GM23338 (cell line): ENCODE measurements around the gene CDKN3. TPM values are rescaled to one million over a fixed set of nuclear protein-coding genes. Genes with fewer than 3 reads are reported as not detected.

Experiments
- CREB1 ChIP-seq: fragments of 250-450 bp; sonication (Bioruptor Pico); IDR thresholded peaks from 2 replicates; pipeline ENCODE4 v1.5.0; 2020; ENCODE audit warnings: low read depth, mild to moderate bottlenecking, moderate library complexity
- CTCF ChIP-seq, 2 experiments: fragments of 200-600 bp in 1 of 2; sonication (generic) in 1 of 2; conservative IDR thresholded peaks; 2 replicates each; pipeline versions ENCODE4 v1.5.1 to v1.6.1; 2016 to 2017; ENCODE audit warnings: antibody characterized with exemption in 2 of 2, low read depth in 2 of 2, mild to moderate bottlenecking in 2 of 2, moderate library complexity in 1 of 2
- EZH2 ChIP-seq: fragments of 200-600 bp; sonication (generic); IDR thresholded peaks from one replicate; pipeline ENCODE4 v1.8.0; 2017; ENCODE audit warnings: antibody characterized with exemption, mild to moderate bottlenecking, low read depth; ENCODE audit not compliant: unreplicated experiment
- JUNB ChIP-seq: IDR thresholded peaks from one replicate; pipeline ENCODE4 v1.6.1; 2016; ENCODE audit warnings: antibody characterized with exemption; ENCODE audit not compliant: unreplicated experiment
- NANOG ChIP-seq: IDR thresholded peaks from 2 replicates; pipeline ENCODE4 v1.6.1; 2016; ENCODE audit warnings: antibody characterized with exemption, borderline replicate concordance
- POLR2AphosphoS5 ChIP-seq: IDR thresholded peaks from 2 replicates; pipeline ENCODE4 v1.6.1; 2016; ENCODE audit warnings: antibody characterized with exemption, low read depth
- ZNF331 ChIP-seq: fragments of 250-450 bp; sonication (Bioruptor Pico); IDR thresholded peaks from 2 replicates; pipeline ENCODE4 v1.5.0; 2020; ENCODE audit warnings: low read depth, mild to moderate bottlenecking, moderate library complexity
- polyA plus RNA-seq: library from polyadenylated mRNA; unstranded; fragments of >200 nt; fragmentation: Nextera tagmentation; extraction: Ambion mirVana; gene quantifications from 2 replicates; pipeline ENCODE4 v1.2.1, GENCODE V29; 2016
- total RNA-seq: library from RNA; depleted of rRNA; stranded (reverse); fragments of >200 nt; shearing (Covaris generic); gene quantifications from 2 replicates; pipeline ENCODE4 v1.2.3, GENCODE V29; 2014
- TF ChIP-seq, protein P1 (sequence below): fragments of 250-450 bp; sonication (Bioruptor Pico); IDR thresholded peaks from 2 replicates; pipeline ENCODE4 v1.5.0; 2020; ENCODE audit warnings: mild to moderate bottlenecking, moderate library complexity
- TF ChIP-seq, protein P2 (sequence below): IDR thresholded peaks from 2 replicates; pipeline ENCODE4 v1.6.1; 2016; ENCODE audit warnings: antibody characterized with exemption
- TF ChIP-seq, protein P3 (sequence below): IDR thresholded peaks from one replicate; pipeline ENCODE4 v1.6.1; 2018; ENCODE audit warnings: antibody characterized with exemption; ENCODE audit not compliant: unreplicated experiment

CDKN3 gene
- total and polyA plus RNA-seq, 2 experiments from 2014 or later: 36.3 to 97.4 TPM

- TF ChIP-seq, protein P1, sequence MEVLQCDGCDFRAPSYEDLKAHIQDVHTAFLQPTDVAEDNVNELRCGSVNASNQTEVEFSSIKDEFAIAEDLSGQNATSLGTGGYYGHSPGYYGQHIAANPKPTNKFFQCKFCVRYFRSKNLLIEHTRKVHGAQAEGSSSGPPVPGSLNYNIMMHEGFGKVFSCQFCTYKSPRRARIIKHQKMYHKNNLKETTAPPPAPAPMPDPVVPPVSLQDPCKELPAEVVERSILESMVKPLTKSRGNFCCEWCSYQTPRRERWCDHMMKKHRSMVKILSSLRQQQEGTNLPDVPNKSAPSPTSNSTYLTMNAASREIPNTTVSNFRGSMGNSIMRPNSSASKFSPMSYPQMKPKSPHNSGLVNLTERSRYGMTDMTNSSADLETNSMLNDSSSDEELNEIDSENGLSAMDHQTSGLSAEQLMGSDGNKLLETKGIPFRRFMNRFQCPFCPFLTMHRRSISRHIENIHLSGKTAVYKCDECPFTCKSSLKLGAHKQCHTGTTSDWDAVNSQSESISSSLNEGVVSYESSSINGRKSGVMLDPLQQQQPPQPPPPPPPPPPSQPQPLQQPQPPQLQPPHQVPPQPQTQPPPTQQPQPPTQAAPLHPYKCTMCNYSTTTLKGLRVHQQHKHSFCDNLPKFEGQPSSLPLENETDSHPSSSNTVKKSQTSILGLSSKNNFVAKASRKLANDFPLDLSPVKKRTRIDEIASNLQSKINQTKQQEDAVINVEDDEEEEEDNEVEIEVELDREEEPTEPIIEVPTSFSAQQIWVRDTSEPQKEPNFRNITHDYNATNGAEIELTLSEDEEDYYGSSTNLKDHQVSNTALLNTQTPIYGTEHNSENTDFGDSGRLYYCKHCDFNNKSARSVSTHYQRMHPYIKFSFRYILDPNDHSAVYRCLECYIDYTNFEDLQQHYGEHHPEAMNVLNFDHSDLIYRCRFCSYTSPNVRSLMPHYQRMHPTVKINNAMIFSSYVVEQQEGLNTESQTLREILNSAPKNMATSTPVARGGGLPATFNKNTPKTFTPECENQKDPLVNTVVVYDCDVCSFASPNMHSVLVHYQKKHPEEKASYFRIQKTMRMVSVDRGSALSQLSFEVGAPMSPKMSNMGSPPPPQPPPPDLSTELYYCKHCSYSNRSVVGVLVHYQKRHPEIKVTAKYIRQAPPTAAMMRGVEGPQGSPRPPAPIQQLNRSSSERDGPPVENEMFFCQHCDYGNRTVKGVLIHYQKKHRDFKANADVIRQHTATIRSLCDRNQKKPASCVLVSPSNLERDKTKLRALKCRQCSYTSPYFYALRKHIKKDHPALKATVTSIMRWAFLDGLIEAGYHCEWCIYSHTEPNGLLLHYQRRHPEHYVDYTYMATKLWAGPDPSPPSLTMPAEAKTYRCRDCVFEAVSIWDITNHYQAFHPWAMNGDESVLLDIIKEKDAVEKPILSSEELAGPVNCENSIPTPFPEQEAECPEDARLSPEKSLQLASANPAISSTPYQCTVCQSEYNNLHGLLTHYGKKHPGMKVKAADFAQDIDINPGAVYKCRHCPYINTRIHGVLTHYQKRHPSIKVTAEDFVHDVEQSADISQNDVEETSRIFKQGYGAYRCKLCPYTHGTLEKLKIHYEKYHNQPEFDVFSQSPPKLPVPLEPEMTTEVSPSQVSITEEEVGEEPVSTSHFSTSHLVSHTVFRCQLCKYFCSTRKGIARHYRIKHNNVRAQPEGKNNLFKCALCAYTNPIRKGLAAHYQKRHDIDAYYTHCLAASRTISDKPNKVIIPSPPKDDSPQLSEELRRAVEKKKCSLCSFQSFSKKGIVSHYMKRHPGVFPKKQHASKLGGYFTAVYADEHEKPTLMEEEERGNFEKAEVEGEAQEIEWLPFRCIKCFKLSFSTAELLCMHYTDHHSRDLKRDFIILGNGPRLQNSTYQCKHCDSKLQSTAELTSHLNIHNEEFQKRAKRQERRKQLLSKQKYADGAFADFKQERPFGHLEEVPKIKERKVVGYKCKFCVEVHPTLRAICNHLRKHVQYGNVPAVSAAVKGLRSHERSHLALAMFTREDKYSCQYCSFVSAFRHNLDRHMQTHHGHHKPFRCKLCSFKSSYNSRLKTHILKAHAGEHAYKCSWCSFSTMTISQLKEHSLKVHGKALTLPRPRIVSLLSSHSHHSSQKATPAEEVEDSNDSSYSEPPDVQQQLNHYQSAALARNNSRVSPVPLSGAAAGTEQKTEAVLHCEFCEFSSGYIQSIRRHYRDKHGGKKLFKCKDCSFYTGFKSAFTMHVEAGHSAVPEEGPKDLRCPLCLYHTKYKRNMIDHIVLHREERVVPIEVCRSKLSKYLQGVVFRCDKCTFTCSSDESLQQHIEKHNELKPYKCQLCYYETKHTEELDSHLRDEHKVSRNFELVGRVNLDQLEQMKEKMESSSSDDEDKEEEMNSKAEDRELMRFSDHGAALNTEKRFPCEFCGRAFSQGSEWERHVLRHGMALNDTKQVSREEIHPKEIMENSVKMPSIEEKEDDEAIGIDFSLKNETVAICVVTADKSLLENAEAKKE (CRISPR knock-in tag): no peak
- TF ChIP-seq, protein P2, sequence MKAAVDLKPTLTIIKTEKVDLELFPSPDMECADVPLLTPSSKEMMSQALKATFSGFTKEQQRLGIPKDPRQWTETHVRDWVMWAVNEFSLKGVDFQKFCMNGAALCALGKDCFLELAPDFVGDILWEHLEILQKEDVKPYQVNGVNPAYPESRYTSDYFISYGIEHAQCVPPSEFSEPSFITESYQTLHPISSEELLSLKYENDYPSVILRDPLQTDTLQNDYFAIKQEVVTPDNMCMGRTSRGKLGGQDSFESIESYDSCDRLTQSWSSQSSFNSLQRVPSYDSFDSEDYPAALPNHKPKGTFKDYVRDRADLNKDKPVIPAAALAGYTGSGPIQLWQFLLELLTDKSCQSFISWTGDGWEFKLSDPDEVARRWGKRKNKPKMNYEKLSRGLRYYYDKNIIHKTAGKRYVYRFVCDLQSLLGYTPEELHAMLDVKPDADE: no peak
- TF ChIP-seq, protein P3, sequence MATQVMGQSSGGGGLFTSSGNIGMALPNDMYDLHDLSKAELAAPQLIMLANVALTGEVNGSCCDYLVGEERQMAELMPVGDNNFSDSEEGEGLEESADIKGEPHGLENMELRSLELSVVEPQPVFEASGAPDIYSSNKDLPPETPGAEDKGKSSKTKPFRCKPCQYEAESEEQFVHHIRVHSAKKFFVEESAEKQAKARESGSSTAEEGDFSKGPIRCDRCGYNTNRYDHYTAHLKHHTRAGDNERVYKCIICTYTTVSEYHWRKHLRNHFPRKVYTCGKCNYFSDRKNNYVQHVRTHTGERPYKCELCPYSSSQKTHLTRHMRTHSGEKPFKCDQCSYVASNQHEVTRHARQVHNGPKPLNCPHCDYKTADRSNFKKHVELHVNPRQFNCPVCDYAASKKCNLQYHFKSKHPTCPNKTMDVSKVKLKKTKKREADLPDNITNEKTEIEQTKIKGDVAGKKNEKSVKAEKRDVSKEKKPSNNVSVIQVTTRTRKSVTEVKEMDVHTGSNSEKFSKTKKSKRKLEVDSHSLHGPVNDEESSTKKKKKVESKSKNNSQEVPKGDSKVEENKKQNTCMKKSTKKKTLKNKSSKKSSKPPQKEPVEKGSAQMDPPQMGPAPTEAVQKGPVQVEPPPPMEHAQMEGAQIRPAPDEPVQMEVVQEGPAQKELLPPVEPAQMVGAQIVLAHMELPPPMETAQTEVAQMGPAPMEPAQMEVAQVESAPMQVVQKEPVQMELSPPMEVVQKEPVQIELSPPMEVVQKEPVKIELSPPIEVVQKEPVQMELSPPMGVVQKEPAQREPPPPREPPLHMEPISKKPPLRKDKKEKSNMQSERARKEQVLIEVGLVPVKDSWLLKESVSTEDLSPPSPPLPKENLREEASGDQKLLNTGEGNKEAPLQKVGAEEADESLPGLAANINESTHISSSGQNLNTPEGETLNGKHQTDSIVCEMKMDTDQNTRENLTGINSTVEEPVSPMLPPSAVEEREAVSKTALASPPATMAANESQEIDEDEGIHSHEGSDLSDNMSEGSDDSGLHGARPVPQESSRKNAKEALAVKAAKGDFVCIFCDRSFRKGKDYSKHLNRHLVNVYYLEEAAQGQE: no peak
- TF ChIP-seq NANOG: no peak
- no peak for TF ChIP-seq CREB1 (CRISPR knock-in tag)
- TF ChIP-seq EZH2: no peak
- no peak for TF ChIP-seq ZNF331
- no peak for TF ChIP-seq CTCF (conservative IDR thresholded peaks at IDR 0.05; ENCODE audit: low read depth in 2 of 2)
- TF ChIP-seq JUNB: no peak
- no peak for TF ChIP-seq POLR2AphosphoS5
Measured at GRCh38 chr14:54362759-54363437, 33.9 kb upstream of the CDKN3 start (continued).
